CD14-positive monocyte (primary cell): ENCODE results near the gene DNAH9. TPM values are rescaled to one million over a fixed set of nuclear protein-coding genes. Genes with fewer than 3 reads are reported as not detected.

Experiments
- DNase-seq, 3 donors: peaks; one replicate each; pipeline ENCODE4 v3.0.0-alpha.2; 2011 to 2022
- H2AFZ ChIP-seq: 2 replicates; pipeline ENCODE4 v1.6.0; 2012; ENCODE audit warnings: mild to moderate bottlenecking, low read depth, low read length, inconsistent platforms; ENCODE audit not compliant: insufficient read depth, poor library complexity, severe bottlenecking
- H3K27ac ChIP-seq, 2 donors: 1 replicate in 1 of 2; 2 replicates in 1 of 2; pipeline ENCODE4 v1.5.1; 2012 to 2013; ENCODE audit warnings: low read length in 2 of 2, control low read depth in 1 of 2, inconsistent platforms in 1 of 2, low read depth in 1 of 2, mild to moderate bottlenecking in 1 of 2
- H3K27me3 ChIP-seq, 2 donors: one replicate each; pipeline versions ENCODE4 v1.6.0 to v1.6.1; 2011 to 2013; ENCODE audit warnings: low read length in 2 of 2; ENCODE audit not compliant: control insufficient read depth in 2 of 2, insufficient read depth in 2 of 2
- H3K36me3 ChIP-seq, 2 donors: replicated peaks in 1 of 2; 1 replicate in 1 of 2; 2 replicates in 1 of 2; pipeline versions ENCODE4 v1.5.1 to v1.6.1; 2012 to 2013; ENCODE audit warnings: low read length in 2 of 2, control low read depth in 1 of 2, inconsistent platforms in 1 of 2, mild to moderate bottlenecking in 1 of 2; ENCODE audit not compliant: insufficient read depth in 2 of 2, control insufficient read depth in 1 of 2
- H3K4me1 ChIP-seq, 2 donors: 1 replicate in 1 of 2; 2 replicates in 1 of 2; pipeline versions ENCODE4 v1.5.1 to v1.6.1; 2012 to 2013; ENCODE audit warnings: low read length in 2 of 2, control low read depth in 1 of 2, inconsistent platforms in 1 of 2, mild to moderate bottlenecking in 1 of 2, moderate library complexity in 1 of 2; ENCODE audit not compliant: insufficient read depth in 2 of 2, control insufficient read depth in 1 of 2
- H3K4me2 ChIP-seq: replicated peaks from 2 replicates; pipeline ENCODE3; 2012; ENCODE audit warnings: low read length, moderate library complexity, mild to moderate bottlenecking; ENCODE audit not compliant: poor library complexity, severe bottlenecking; ENCODE audit errors: extremely low read depth
- H3K4me3 ChIP-seq, 3 experiments: fragments of 200-600 bp in 1 of 3; sonication (generic) in 1 of 3; replicated peaks in 1 of 3; 1 replicate in 2 of 3; 2 replicates in 1 of 3; pipeline ENCODE4 v1.5.1; 2011 to 2013; ENCODE audit warnings: low read length in 3 of 3, mild to moderate bottlenecking in 3 of 3, control low read depth in 2 of 3, low read depth in 2 of 3, inconsistent platforms in 1 of 3, moderate library complexity in 1 of 3
- H3K79me2 ChIP-seq: 2 replicates; pipeline ENCODE4 v1.6.0; 2012; ENCODE audit warnings: mild to moderate bottlenecking, control low read depth, inconsistent platforms, low read length, moderate library complexity; ENCODE audit not compliant: insufficient read depth
- H3K9ac ChIP-seq: 2 replicates; pipeline ENCODE4 v1.6.0; 2017; ENCODE audit warnings: low read length, mild to moderate bottlenecking; ENCODE audit not compliant: insufficient read depth, poor library complexity, severe bottlenecking
- H3K9me3 ChIP-seq, 2 donors: replicated peaks in 1 of 2; 1 replicate in 1 of 2; 2 replicates in 1 of 2; pipeline versions ENCODE4 v1.5.1 to v1.6.1; 2012 to 2013; ENCODE audit warnings: low read length in 2 of 2, control low read depth in 1 of 2; ENCODE audit not compliant: control insufficient read depth in 1 of 2, insufficient read depth in 1 of 2
- H4K20me1 ChIP-seq: 2 replicates; pipeline ENCODE4 v1.6.0; 2012; ENCODE audit warnings: mild to moderate bottlenecking, low read length, control low read depth, moderate library complexity; ENCODE audit not compliant: insufficient read depth
- H3K27ac Mint-ChIP-seq, 7 donors: one replicate each; pipeline ENCODE4 v1.8.0; 2020; ENCODE audit warnings: mild to moderate bottlenecking in 7 of 7, mixed read lengths in 7 of 7, moderate library complexity in 6 of 7, inconsistent platforms in 2 of 7
- H3K27me3 Mint-ChIP-seq, 3 donors: one replicate each; pipeline ENCODE4 v1.8.0; 2021 to 2022; ENCODE audit warnings: low read depth in 3 of 3, mild to moderate bottlenecking in 3 of 3, mixed read lengths in 3 of 3, moderate library complexity in 3 of 3, inconsistent platforms in 1 of 3
- H3K36me3 Mint-ChIP-seq, 2 donors: one replicate each; pipeline ENCODE4 v1.8.0; 2020; ENCODE audit warnings: mixed read lengths in 2 of 2, inconsistent platforms in 1 of 2, mild to moderate bottlenecking in 1 of 2
- H3K4me1 Mint-ChIP-seq: one replicate; pipeline ENCODE4 v1.8.0; 2020; ENCODE audit warnings: mild to moderate bottlenecking, mixed read lengths
- H3K4me3 Mint-ChIP-seq, 2 donors: one replicate each; pipeline ENCODE4 v1.8.0; 2020; ENCODE audit warnings: mild to moderate bottlenecking in 2 of 2, mixed read lengths in 2 of 2, moderate library complexity in 1 of 2
- H3K9me3 Mint-ChIP-seq, 7 donors: one replicate each; pipeline ENCODE4 v1.8.0; 2020 to 2022; ENCODE audit warnings: mixed read lengths in 7 of 7, mild to moderate bottlenecking in 6 of 7, moderate library complexity in 6 of 7, inconsistent platforms in 2 of 7
- WGBS: methylation state at CpG from one replicate; pipeline ENCODE4 v1.1.5; 2013; ENCODE audit warnings: missing lambda C conversion rate; ENCODE audit not compliant: insufficient coverage; 5-methylcytosine and 5-hydroxymethylcytosine counted together
- intact Hi-C, 2 donors: fragments of 100-400 bp; cut with micrococcal nuclease; formaldehyde crosslinking; loops; one replicate each; pipeline versions ENCODE4 v1.15.0 to v1.15.1; 2023
- polyA plus RNA-seq, 3 donors: library from polyadenylated mRNA; depleted of rRNA in 1 of 3; unstranded in 2 of 3; stranded (reverse) in 1 of 3; fragments of 300-500 nt in 2 of 3; fragments of >200 nt in 1 of 3; fragmentation: Illumina TruSeq in 2 of 3; gene quantifications; 1 replicate in 2 of 3; 2 replicates in 1 of 3; pipeline ENCODE4 v1.2.3, GENCODE V29; 2012 to 2021
- TF ChIP-seq, protein P1 (sequence below): fragments of 200-600 bp; IDR thresholded peaks from one replicate; pipeline ENCODE4 v1.8.0; 2022; ENCODE audit warnings: antibody characterized with exemption, mild to moderate bottlenecking

The DNAH9 gene
- polyA plus RNA-seq, 3 donors: not detected

DNA sequence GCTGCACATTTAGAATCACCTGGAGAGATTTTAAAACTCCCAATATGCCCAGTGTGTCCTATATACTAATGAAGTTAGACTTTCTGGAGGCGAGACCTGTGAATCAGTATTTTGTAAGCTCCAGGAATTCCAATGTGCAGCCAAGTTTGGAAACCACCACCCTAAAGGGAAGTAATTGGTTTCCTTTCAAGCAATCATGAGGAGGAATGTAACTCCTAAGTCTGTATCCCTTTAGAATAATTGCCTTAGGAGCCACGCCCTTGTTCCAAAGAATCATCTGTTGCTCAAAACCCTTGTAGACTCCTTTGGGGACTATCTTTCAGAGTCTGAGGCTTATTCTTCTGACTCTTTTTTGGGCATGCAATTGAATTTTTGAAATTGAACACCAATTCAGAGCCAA is 84.4 kb downstream of the DNAH9 start:
- Mint-ChIP-seq H3K9me3 (peaks cover 0 to 16% (median 9%) of the 10 kb centered on the region in 7 donors), H3K4me3 (no peak overlapping the region), H3K4me1 (no peaks in the 10 kb centered on the region), H3K36me3 (no peaks in the 10 kb centered on the region), H3K27ac (no peak overlapping the region), H3K27me3 (peaks cover 0 to 2% (median 1%) of the 10 kb centered on the region in 3 donors)
- Histone ChIP-seq H3K4me3 (no peak overlapping the region), H3K9ac (no peak overlapping the region), H2AFZ (no peak overlapping the region), H3K79me2 (no peaks in the 10 kb centered on the region), H3K27me3 (no peaks in the 10 kb centered on the region), H3K9me3 (peaks cover 2 to 15% of the 10 kb centered on the region in 2 donors), H3K36me3 (no peaks in the 10 kb centered on the region), H3K4me2 (no peak overlapping the region), H3K4me1 (no peaks in the 10 kb centered on the region), H4K20me1 (no peaks in the 10 kb centered on the region), H3K27ac (no peak overlapping the region)
- intact Hi-C loops: no loop called here
- TF ChIP-seq, protein P1, sequence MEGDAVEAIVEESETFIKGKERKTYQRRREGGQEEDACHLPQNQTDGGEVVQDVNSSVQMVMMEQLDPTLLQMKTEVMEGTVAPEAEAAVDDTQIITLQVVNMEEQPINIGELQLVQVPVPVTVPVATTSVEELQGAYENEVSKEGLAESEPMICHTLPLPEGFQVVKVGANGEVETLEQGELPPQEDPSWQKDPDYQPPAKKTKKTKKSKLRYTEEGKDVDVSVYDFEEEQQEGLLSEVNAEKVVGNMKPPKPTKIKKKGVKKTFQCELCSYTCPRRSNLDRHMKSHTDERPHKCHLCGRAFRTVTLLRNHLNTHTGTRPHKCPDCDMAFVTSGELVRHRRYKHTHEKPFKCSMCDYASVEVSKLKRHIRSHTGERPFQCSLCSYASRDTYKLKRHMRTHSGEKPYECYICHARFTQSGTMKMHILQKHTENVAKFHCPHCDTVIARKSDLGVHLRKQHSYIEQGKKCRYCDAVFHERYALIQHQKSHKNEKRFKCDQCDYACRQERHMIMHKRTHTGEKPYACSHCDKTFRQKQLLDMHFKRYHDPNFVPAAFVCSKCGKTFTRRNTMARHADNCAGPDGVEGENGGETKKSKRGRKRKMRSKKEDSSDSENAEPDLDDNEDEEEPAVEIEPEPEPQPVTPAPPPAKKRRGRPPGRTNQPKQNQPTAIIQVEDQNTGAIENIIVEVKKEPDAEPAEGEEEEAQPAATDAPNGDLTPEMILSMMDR: no peak
- no peak for DNase-seq
- 88% methylated on average over 1 of the region's 2 CpGs for WGBS

DNA sequence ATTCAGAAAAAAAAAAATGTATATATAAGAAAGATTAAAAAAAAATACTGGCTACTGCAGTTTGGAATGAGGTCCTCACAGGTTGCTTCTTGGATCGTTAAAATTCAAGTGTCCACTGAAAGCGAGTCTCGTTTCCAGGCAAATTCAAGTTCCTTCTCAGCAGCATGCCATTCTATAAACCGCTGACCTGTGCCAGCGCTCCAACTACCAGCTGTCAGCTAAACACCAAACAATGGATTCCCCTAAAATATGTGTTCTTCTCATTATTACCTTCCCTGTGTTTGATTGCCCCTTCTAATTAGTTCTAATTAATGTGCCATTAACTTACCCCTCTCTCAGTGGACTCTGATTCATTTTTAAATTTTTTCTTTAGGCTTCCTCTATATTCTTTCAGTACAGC is 92.4 kb downstream of the DNAH9 start:
- DNase-seq: no peak
- H3K4me1 ChIP-seq: no peaks in the 10 kb centered on the region
- no peaks in the 10 kb centered on the region for H3K36me3 ChIP-seq
- Mint-ChIP-seq H3K4me1 (no peaks in the 10 kb centered on the region), H3K36me3 (no peaks in the 10 kb centered on the region), H3K9me3 (peaks cover 0 to 23% (median 6%) of the 10 kb centered on the region in 7 donors), H3K27ac (no peak overlapping the region), H3K27me3 (no peaks in the 10 kb centered on the region), H3K4me3 (no peak overlapping the region)
- H2AFZ ChIP-seq: no peak overlapping the region
- H3K27ac ChIP-seq: no peak overlapping the region
- WGBS: 87% methylated on average over 5 of the region's 5 CpGs
- no peak overlapping the region for H3K4me3 ChIP-seq
- no peak overlapping the region for H3K9ac ChIP-seq
- H3K4me2 ChIP-seq: no peak overlapping the region
- peaks cover 0 to 4% of the 10 kb centered on the region in 2 donors for H3K9me3 ChIP-seq
- TF ChIP-seq, protein P1: no peak
- H4K20me1 ChIP-seq: no peaks in the 10 kb centered on the region
- H3K27me3 ChIP-seq: no peaks in the 10 kb centered on the region
- no peaks in the 10 kb centered on the region for H3K79me2 ChIP-seq
- intact Hi-C loops: no loop called here
